HepG2 (cell line): ENCODE measurements around the gene CGB8.

Source experiments
- ASH2L ChIP-seq: fragments of 300-600, 200-600 bp; sonication (generic); IDR thresholded peaks from 2 replicates; pipeline ENCODE4 v1.7.0; 2017; ENCODE audit warnings: low read depth, mild to moderate bottlenecking, moderate library complexity, mixed read lengths, low read length; ENCODE audit not compliant: insufficient read length
- EZH2 ChIP-seq: conservative IDR thresholded peaks from 2 replicates; pipeline ENCODE4 v1.6.1; 2012; ENCODE audit warnings: mild to moderate bottlenecking, low read depth, low read length, moderate library complexity
- FOSL1 ChIP-seq: sonication (generic); formaldehyde crosslinking; IDR thresholded peaks from 2 replicates; pipeline ENCODE4 v1.9.0; 2021; ENCODE audit warnings: missing genetic modification reagents, borderline replicate concordance
- IRF2 ChIP-seq: IDR thresholded peaks from 2 replicates; pipeline ENCODE4 v1.6.1; 2018; ENCODE audit warnings: missing genetic modification reagents, missing compliant biosample characterization
- LRRFIP1 ChIP-seq: sonication (generic); formaldehyde crosslinking; conservative IDR thresholded peaks from 2 replicates; pipeline ENCODE4 v1.4.0; 2020; ENCODE audit warnings: missing genetic modification reagents

GRCh38 chr19:49080392-49080791 is 31.5 kb upstream of the CGB8 start:
- TF ChIP-seq EZH2 (no peak), FOSL1 (CRISPR knock-in tag) (no peak), IRF2 (CRISPR knock-in tag) (no peak), ASH2L (no peak), LRRFIP1 (CRISPR knock-in tag) (no peak)
